SK-N-SH treated with all-trans-retinoic acid at 6 μM for 48 hours (cell line): ENCODE measurements around the gene PVRIG.
"Not testable (repeated sequence)": the region's sequence is repeated elsewhere in the genome, so short reads cannot be mapped to it uniquely, and the experiment has no call there.

Experiments
- CSDC2 ChIP-seq: fragments of 250-450 bp; sonication (Bioruptor Pico); IDR thresholded peaks from 2 replicates; pipeline ENCODE4 v1.5.0; 2020; ENCODE audit warnings: mild to moderate bottlenecking, moderate library complexity
- ESRRG ChIP-seq: fragments of 250-450 bp; sonication (Bioruptor Pico); IDR thresholded peaks from 2 replicates; pipeline ENCODE4 v1.6.1; 2021; ENCODE audit warnings: mild to moderate bottlenecking
- ISL1 ChIP-seq: fragments of 250-450 bp; sonication (Bioruptor Pico); IDR thresholded peaks from 2 replicates; pipeline ENCODE4 v2.1.2; 2022; ENCODE audit warnings: mild to moderate bottlenecking, moderate library complexity
- RARB ChIP-seq: fragments of 250-450 bp; sonication (Bioruptor Pico); IDR thresholded peaks from 2 replicates; pipeline ENCODE4 v1.8.0; 2021; ENCODE audit warnings: mild to moderate bottlenecking, moderate library complexity
- SNAI2 ChIP-seq: fragments of 250-450 bp; sonication (Bioruptor Pico); IDR thresholded peaks from 2 replicates; pipeline ENCODE4 v1.5.0; 2020; ENCODE audit warnings: mild to moderate bottlenecking, moderate library complexity
- ZC3H10 ChIP-seq: fragments of 250-450 bp; sonication (Bioruptor Pico); IDR thresholded peaks from 2 replicates; pipeline ENCODE4 v1.5.1; 2021; ENCODE audit warnings: mild to moderate bottlenecking, moderate library complexity
- ZFP30 ChIP-seq: fragments of 450-650 bp; formaldehyde crosslinking; IDR thresholded peaks from 2 replicates; pipeline ENCODE4 v1.5.0; 2022; ENCODE audit warnings: mild to moderate bottlenecking, moderate library complexity
- ZNF565 ChIP-seq: fragments of 450-650 bp; formaldehyde crosslinking; conservative IDR thresholded peaks from 2 replicates; pipeline ENCODE4 v1.5.0; 2020; ENCODE audit warnings: low read depth, mild to moderate bottlenecking, moderate library complexity
- TF ChIP-seq, protein P1 (sequence below): fragments of 250-450 bp; sonication (Bioruptor Pico); IDR thresholded peaks from 2 replicates; pipeline ENCODE4 v1.8.0; 2020; ENCODE audit warnings: mild to moderate bottlenecking, moderate library complexity, borderline replicate concordance

- not testable (repeated sequence) for TF ChIP-seq ZNF565 (CRISPR knock-in tag); SNAI2 (CRISPR knock-in tag); ISL1; ZFP30 (CRISPR knock-in tag); ZC3H10 (CRISPR knock-in tag); RARB (CRISPR knock-in tag); ESRRG; CSDC2 (CRISPR knock-in tag)
- TF ChIP-seq, protein P1, sequence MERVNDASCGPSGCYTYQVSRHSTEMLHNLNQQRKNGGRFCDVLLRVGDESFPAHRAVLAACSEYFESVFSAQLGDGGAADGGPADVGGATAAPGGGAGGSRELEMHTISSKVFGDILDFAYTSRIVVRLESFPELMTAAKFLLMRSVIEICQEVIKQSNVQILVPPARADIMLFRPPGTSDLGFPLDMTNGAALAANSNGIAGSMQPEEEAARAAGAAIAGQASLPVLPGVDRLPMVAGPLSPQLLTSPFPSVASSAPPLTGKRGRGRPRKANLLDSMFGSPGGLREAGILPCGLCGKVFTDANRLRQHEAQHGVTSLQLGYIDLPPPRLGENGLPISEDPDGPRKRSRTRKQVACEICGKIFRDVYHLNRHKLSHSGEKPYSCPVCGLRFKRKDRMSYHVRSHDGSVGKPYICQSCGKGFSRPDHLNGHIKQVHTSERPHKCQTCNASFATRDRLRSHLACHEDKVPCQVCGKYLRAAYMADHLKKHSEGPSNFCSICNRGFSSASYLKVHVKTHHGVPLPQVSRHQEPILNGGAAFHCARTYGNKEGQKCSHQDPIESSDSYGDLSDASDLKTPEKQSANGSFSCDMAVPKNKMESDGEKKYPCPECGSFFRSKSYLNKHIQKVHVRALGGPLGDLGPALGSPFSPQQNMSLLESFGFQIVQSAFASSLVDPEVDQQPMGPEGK, result not testable (repeated sequence)
These were observed 5.1 kb downstream of the PVRIG start for GRCh38 chr7:100224891-100225290.
